Measurements from ENCODE around the gene DYNLT2B.
"Not testable (repeated sequence)": the region's sequence is repeated elsewhere in the genome, so short reads cannot be mapped to it uniquely, and the experiment has no call there.

DYNLT2B gene

GRCh38 chr3:196355668-196356067 is 37.6 kb upstream of the DYNLT2B start:
- DNase-seq: no peak
- peaks cover 7% of the 10 kb centered on the region for H3K36me3 ChIP-seq
- H3K9me3 ChIP-seq (ENCODE audit: severe bottlenecking): no peaks in the 10 kb centered on the region
- H3K4me3 ChIP-seq (ENCODE audit: low read depth, low read length): no peak overlapping the region
- H3K27ac ChIP-seq: no peak overlapping the region
- H3K27me3 ChIP-seq (ENCODE audit: insufficient read depth, low read depth, severe bottlenecking): no peaks in the 10 kb centered on the region
- TF ChIP-seq, protein P1, sequence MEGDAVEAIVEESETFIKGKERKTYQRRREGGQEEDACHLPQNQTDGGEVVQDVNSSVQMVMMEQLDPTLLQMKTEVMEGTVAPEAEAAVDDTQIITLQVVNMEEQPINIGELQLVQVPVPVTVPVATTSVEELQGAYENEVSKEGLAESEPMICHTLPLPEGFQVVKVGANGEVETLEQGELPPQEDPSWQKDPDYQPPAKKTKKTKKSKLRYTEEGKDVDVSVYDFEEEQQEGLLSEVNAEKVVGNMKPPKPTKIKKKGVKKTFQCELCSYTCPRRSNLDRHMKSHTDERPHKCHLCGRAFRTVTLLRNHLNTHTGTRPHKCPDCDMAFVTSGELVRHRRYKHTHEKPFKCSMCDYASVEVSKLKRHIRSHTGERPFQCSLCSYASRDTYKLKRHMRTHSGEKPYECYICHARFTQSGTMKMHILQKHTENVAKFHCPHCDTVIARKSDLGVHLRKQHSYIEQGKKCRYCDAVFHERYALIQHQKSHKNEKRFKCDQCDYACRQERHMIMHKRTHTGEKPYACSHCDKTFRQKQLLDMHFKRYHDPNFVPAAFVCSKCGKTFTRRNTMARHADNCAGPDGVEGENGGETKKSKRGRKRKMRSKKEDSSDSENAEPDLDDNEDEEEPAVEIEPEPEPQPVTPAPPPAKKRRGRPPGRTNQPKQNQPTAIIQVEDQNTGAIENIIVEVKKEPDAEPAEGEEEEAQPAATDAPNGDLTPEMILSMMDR (IDR thresholded peaks at IDR 0.05; ENCODE audit: low read depth, low read length): no peak

DNA sequence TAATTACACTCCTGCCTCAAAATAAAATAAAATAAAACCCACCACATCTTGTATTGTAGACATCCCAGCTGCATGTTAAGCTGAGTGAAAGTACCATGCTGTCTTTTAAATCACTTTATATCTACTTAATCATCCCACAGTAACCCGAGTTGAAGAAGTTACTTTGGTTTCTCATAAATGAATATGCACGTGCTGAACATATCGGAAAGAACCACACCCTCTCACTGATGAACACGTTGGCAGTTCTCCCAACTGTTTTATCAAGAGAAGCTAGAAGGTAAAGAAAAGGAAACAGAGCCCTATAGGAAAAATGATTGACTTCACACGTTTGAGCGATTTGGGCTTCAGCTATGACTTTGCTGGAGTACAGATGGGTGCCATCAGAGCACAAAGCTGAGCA is 36.1 kb upstream of the DYNLT2B start:
- H3K4me3 ChIP-seq (ENCODE audit: low read depth, low read length): no peak overlapping the region
- H3K9me3 ChIP-seq (ENCODE audit: severe bottlenecking): no peaks in the 10 kb centered on the region
- H3K27me3 ChIP-seq (ENCODE audit: insufficient read depth, low read depth, severe bottlenecking): no peaks in the 10 kb centered on the region
- H3K36me3 ChIP-seq: peaks cover 7% of the 10 kb centered on the region
- H3K27ac ChIP-seq: no peak overlapping the region
- DNase-seq: no peak
- TF ChIP-seq, protein P1 (IDR thresholded peaks at IDR 0.05; ENCODE audit: low read depth, low read length): no peak

GRCh38 chr3:196351541-196351940 is 33.5 kb upstream of the DYNLT2B start:
- TF ChIP-seq, protein P1 (IDR thresholded peaks at IDR 0.05; ENCODE audit: low read depth, low read length): no peak
- Histone ChIP-seq H3K27ac (no peak overlapping the region), H3K36me3 (peaks cover 5% of the 10 kb centered on the region; the same call in 1 of the 2 replicates), H3K27me3 (ENCODE audit: insufficient read depth, low read depth, severe bottlenecking) (no peaks in the 10 kb centered on the region), H3K4me3 (ENCODE audit: low read depth, low read length) (no peak overlapping the region), H3K9me3 (ENCODE audit: severe bottlenecking) (no peaks in the 10 kb centered on the region)
- no peak for DNase-seq

DNA sequence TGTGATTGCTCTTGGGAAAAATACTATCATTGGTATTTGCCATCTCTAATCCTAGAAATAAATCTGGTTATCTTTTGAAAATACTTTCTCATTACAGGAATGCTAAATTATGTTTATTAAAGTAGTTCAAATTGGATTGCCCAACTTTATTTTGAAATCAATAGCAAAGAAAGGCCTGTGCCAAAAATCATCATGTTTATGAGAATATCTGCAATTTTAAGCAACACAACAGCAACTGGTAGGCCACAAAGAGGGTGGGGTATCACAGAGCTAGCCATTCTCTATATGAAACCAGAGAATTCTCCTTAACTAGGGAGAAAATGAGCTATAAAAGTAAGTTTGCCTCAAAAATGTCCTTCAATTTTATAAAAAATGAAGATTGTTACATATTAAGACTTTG is 32.0 kb upstream of the DYNLT2B start:
- TF ChIP-seq, protein P1 (IDR thresholded peaks at IDR 0.05; ENCODE audit: low read depth, low read length): no peak
- Histone ChIP-seq H3K27me3 (ENCODE audit: insufficient read depth, low read depth, severe bottlenecking) (no peaks in the 10 kb centered on the region), H3K9me3 (ENCODE audit: severe bottlenecking) (no peaks in the 10 kb centered on the region), H3K4me3 (ENCODE audit: low read depth, low read length) (no peak overlapping the region), H3K36me3 (no peaks in the 10 kb centered on the region), H3K27ac (no peak overlapping the region)
- DNase-seq: no peak

DNA sequence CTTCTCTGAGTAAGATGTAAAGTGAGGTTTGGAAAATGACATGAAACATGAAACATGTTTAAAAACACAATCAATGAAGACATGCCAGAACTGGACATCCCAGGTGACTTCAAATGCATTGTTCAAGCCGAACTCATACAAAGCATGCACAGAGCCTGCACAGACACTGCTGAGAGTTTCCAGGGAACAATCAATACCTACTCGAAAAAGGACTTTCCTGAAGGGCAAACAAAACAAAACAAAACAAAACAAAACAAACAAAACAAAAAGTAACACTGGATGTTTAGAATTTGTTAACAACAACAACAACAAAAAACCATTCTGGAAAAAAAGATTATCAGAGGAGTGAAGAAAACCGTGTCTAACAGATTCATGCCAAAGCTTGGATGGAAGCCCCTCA is 30.7 kb upstream of the DYNLT2B start:
- H3K27ac ChIP-seq: no peak overlapping the region
- no peaks in the 10 kb centered on the region for H3K27me3 ChIP-seq (ENCODE audit: insufficient read depth, low read depth, severe bottlenecking)
- TF ChIP-seq, protein P1 (IDR thresholded peaks at IDR 0.05; ENCODE audit: low read depth, low read length): no peak
- H3K4me3 ChIP-seq (ENCODE audit: low read depth, low read length): no peak overlapping the region
- no peak for DNase-seq
- no peaks in the 10 kb centered on the region for H3K9me3 ChIP-seq (ENCODE audit: severe bottlenecking)
- no peaks in the 10 kb centered on the region for H3K36me3 ChIP-seq

DNA sequence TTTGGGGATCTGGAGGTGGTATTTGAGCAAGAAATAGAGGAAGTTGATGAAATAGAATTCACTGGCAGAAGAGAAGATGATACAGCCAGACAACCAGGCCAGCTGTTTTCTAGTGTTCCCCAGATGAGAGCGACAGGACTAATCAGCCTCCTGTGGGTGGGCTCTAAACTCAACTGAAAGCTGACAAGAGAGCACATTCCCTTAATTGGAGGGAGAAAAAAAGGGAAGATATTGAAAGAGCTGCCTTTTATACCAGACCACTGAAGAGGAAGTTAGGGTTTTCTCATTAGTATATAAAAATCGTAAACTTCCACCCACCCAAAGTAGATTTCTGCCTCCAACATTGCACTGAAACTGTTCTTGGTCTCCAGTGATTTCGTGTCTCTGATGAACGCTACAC is 26.6 kb upstream of the DYNLT2B start:
- Histone ChIP-seq H3K36me3 (no peaks in the 10 kb centered on the region), H3K27me3 (ENCODE audit: insufficient read depth, low read depth, severe bottlenecking) (no peaks in the 10 kb centered on the region), H3K4me3 (ENCODE audit: low read depth, low read length) (no peak overlapping the region), H3K9me3 (ENCODE audit: severe bottlenecking) (no peaks in the 10 kb centered on the region), H3K27ac (no peak overlapping the region)
- DNase-seq: no peak
- TF ChIP-seq, protein P1 (IDR thresholded peaks at IDR 0.05; ENCODE audit: low read depth, low read length): no peak

DNA sequence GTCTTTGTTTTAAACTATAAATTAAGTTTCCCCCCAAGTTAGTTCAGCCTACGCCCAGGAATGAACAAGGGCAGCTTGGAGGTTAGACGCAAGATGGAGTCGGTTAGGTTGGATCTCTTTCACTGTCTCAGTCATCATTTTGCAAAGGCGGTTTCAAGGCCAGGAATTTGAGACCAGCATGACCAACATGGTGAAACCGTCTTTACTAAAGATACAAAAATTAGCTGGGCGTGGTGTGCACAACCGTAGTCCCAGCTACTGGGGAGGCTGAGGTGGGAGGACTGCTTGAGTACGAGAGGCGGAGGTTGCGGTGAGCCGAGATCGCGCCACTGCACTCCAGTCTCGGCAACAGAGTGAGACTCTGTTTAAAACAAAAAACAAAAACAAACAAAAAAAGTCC is 25.9 kb upstream of the DYNLT2B start:
- not testable (repeated sequence) for H3K9me3 ChIP-seq (ENCODE audit: severe bottlenecking); H3K4me3 ChIP-seq (ENCODE audit: low read depth, low read length); H3K27me3 ChIP-seq (ENCODE audit: insufficient read depth, low read depth, severe bottlenecking); H3K27ac ChIP-seq; H3K36me3 ChIP-seq; DNase-seq

Measured in WERI-Rb-1 (cell line).